Endodermal cell (in vitro differentiated cells): Measurements from ENCODE around the gene HYAL1. TPM values are rescaled to one million over a fixed set of nuclear protein-coding genes. Genes with fewer than 3 reads are reported as not detected.
A peak's percentile ranks its signal among the peaks of the same experiment; 100 is the strongest.
"Not testable (repeated sequence)": the region's sequence is repeated elsewhere in the genome, so short reads cannot be mapped to it uniquely, and the experiment has no call there.

Experiments used
- DNase-seq: peaks from one replicate; pipeline ENCODE4 v3.0.0-alpha.2; 2017
- H3K27ac ChIP-seq: 2 replicates; pipeline ENCODE4 v1.5.1; 2013; ENCODE audit warnings: mild to moderate bottlenecking, low read depth, low read length, moderate library complexity
- H3K27me3 ChIP-seq: 2 replicates; pipeline ENCODE4 v1.6.1; 2013; ENCODE audit warnings: mild to moderate bottlenecking, low read length, moderate library complexity; ENCODE audit not compliant: insufficient read depth, control insufficient read depth, poor library complexity, severe bottlenecking
- H3K36me3 ChIP-seq: 2 replicates; pipeline ENCODE4 v1.7.0; 2013; ENCODE audit warnings: mild to moderate bottlenecking, low read length, moderate library complexity; ENCODE audit not compliant: control insufficient read depth, insufficient read depth
- H3K4me1 ChIP-seq: one replicate; pipeline ENCODE4 v1.7.0; 2013; ENCODE audit warnings: low read length; ENCODE audit not compliant: control insufficient read depth, insufficient read depth
- H3K4me3 ChIP-seq: 2 replicates; pipeline ENCODE4 v1.5.1; 2013; ENCODE audit warnings: mild to moderate bottlenecking, low read length, moderate library complexity
- H3K9ac ChIP-seq: 2 replicates; pipeline ENCODE4 v1.6.1; 2013; ENCODE audit warnings: mild to moderate bottlenecking, low read length, moderate library complexity; ENCODE audit not compliant: poor library complexity, severe bottlenecking; ENCODE audit errors: extremely low read depth
- H3K9me3 ChIP-seq: 2 replicates; pipeline ENCODE4 v1.6.1; 2013; ENCODE audit warnings: mild to moderate bottlenecking, low read length, moderate library complexity; ENCODE audit not compliant: control insufficient read depth
- H3K27ac Mint-ChIP-seq: 2 replicates; pipeline ENCODE4 v1.8.0; 2020; ENCODE audit warnings: mixed read lengths
- H3K27me3 Mint-ChIP-seq: 2 replicates; pipeline ENCODE4 v1.8.0; 2021; ENCODE audit warnings: mild to moderate bottlenecking, mixed read lengths; ENCODE audit not compliant: insufficient read depth
- H3K36me3 Mint-ChIP-seq: 2 replicates; pipeline ENCODE4 v1.8.0; 2020; ENCODE audit warnings: low read depth, mixed read lengths
- H3K4me1 Mint-ChIP-seq: 2 replicates; pipeline ENCODE4 v1.8.0; 2020; ENCODE audit warnings: mixed read lengths
- H3K4me3 Mint-ChIP-seq: 2 replicates; pipeline ENCODE4 v1.8.0; 2020; ENCODE audit warnings: mild to moderate bottlenecking, moderate library complexity, mixed read lengths
- H3K9me3 Mint-ChIP-seq: 2 replicates; pipeline ENCODE4 v1.8.0; 2020; ENCODE audit warnings: mild to moderate bottlenecking, mixed read lengths
- CTCF ChIP-seq: fragments of 200-600 bp; sonication (generic); conservative IDR thresholded peaks from 2 replicates; pipeline ENCODE4 v1.5.0; 2021; ENCODE audit warnings: antibody characterized with exemption, mild to moderate bottlenecking
- WGBS, 2 experiments: methylation state at CpG; one replicate each; pipeline versions ENCODE4 v1.1.5 to v1.1.7; 2013; ENCODE audit warnings: missing lambda C conversion rate in 2 of 2, mixed read lengths in 1 of 2; ENCODE audit not compliant: insufficient coverage in 1 of 2, insufficient read length in 1 of 2; 5-methylcytosine and 5-hydroxymethylcytosine counted together
- total RNA-seq, 2 donors: library from RNA; stranded (reverse); fragmentation: NEBNext Ultra II Directional in 1 of 2; extraction: Animal tissue kit (Norgen Biotek cat#: 25700) in 1 of 2; gene quantifications; 2 replicates in 1 of 2; 3 replicates in 1 of 2; pipeline ENCODE4 v1.2.1, GENCODE V29; 2021

The HYAL1 gene
- total RNA-seq, 2 donors from 2014 or later: 0.92 to 1.8 TPM

GRCh38 chr3:50263478-50264382 lies 39.6 kb downstream of the HYAL1 start:
- Histone ChIP-seq H3K4me1 (peaks cover 12% of the 10 kb centered on the region), H3K27ac (peak overlapping the region; percentile 92), H3K4me3 (no peak overlapping the region), H3K27me3 (no peaks in the 10 kb centered on the region), H3K9me3 (no peaks in the 10 kb centered on the region), H3K36me3 (peaks cover 4% of the 10 kb centered on the region), H3K9ac (no peak overlapping the region)
- peak overlapping the region; percentile 94 for H3K27ac Mint-ChIP-seq
- peaks cover 25% of the 10 kb centered on the region for H3K4me1 Mint-ChIP-seq
- H3K9me3 Mint-ChIP-seq: no peaks in the 10 kb centered on the region
- 68 to 86% methylated on average over 4 to 6 of the region's 6 CpGs for WGBS, 2 experiments
- no peak for DNase-seq
- H3K36me3 Mint-ChIP-seq: peaks cover 3% of the 10 kb centered on the region
- H3K4me3 Mint-ChIP-seq: peak overlapping the region; percentile 18
- peaks cover 3% of the 10 kb centered on the region for H3K27me3 Mint-ChIP-seq
- no peak for TF ChIP-seq CTCF

- Mint-ChIP-seq H3K27ac (peak overlapping the region; percentile 65), H3K9me3 (no peaks in the 10 kb centered on the region), H3K4me3 (no peak overlapping the region), H3K4me1 (peaks cover 22% of the 10 kb centered on the region), H3K36me3 (peaks cover 12% of the 10 kb centered on the region), H3K27me3 (no peaks in the 10 kb centered on the region)
- Histone ChIP-seq H3K36me3 (peaks cover 13% of the 10 kb centered on the region), H3K27ac (peak overlapping the region; percentile 17), H3K27me3 (no peaks in the 10 kb centered on the region), H3K9me3 (no peaks in the 10 kb centered on the region), H3K4me3 (no peak overlapping the region), H3K9ac (no peak overlapping the region), H3K4me1 (peaks cover 12% of the 10 kb centered on the region)
- DNase-seq: no peak
- WGBS, 2 experiments: 94 to 96% methylated on average over 7 of the region's 7 CpGs
- TF ChIP-seq CTCF: no peak
These were observed 40.6 kb downstream of the HYAL1 start for GRCh38 chr3:50262778-50263177.

- WGBS, 2 experiments: 96 to 98% methylated on average over 4 of the region's 4 CpGs
- H3K9me3 Mint-ChIP-seq, DNase-seq, H3K27me3 ChIP-seq, H3K27ac ChIP-seq, H3K4me3 ChIP-seq, H3K27me3 Mint-ChIP-seq, H3K4me3 Mint-ChIP-seq, H3K27ac Mint-ChIP-seq, H3K9ac ChIP-seq, H3K9me3 ChIP-seq: not testable (repeated sequence)
- Histone ChIP-seq H3K4me1 (peaks cover 12% of the 10 kb centered on the region), H3K36me3 (peaks cover 19% of the 10 kb centered on the region)
- Mint-ChIP-seq H3K4me1 (peaks cover 20% of the 10 kb centered on the region), H3K36me3 (peaks cover 18% of the 10 kb centered on the region)
These were observed 41.2 kb downstream of the HYAL1 start for GRCh38 chr3:50262200-50262599.
